Naive thymus-derived CD4-positive, alpha-beta T cell (primary cell): ENCODE data around the gene SCNN1B. TPM values are rescaled to one million over a fixed set of nuclear protein-coding genes. Genes with fewer than 3 reads are reported as not detected.
A peak's percentile ranks its signal among the peaks of the same experiment; 100 is the strongest.
"Not testable (repeated sequence)": the region's sequence is repeated elsewhere in the genome, so short reads cannot be mapped to it uniquely, and the experiment has no call there.

ENCODE experiments used
- ATAC-seq: fragments of 150-1000 bp; cut with Tn5 transposase; 2 replicates; pipeline ENCODE4 v1.10.0; 2021; ENCODE audit warnings: mild to moderate bottlenecking, moderate library complexity
- CTCF ChIA-PET: fragments of 350-600 bp; sonication (Branson Sonifier 250); formaldehyde crosslinking; loops from one replicate; lab custom pipeline; 2021; ENCODE audit warnings: antibody characterized with exemption; lab: Charles Lee
- POLR2A ChIA-PET: fragments of 350-600 bp; sonication (Branson Sonifier 250); formaldehyde crosslinking; loops from one replicate; lab custom pipeline; 2021; ENCODE audit warnings: antibody characterized with exemption, inconsistent platforms; lab: Charles Lee
- DNase-seq, 9 donors: peaks; one replicate each; pipeline versions ENCODE4 v3.0.0 to v3.0.0-alpha.2; 2020 to 2022; ENCODE audit warnings: mixed read lengths in 1 of 9
- H3K27ac ChIP-seq: one replicate; pipeline ENCODE4 v1.7.0; 2013; ENCODE audit warnings: mild to moderate bottlenecking, low read depth, low read length, moderate library complexity
- H3K27me3 ChIP-seq, 2 donors: one replicate each; pipeline ENCODE4 v1.7.0; 2013; ENCODE audit warnings: low read length in 2 of 2, mild to moderate bottlenecking in 2 of 2, moderate library complexity in 2 of 2; ENCODE audit not compliant: control insufficient read depth in 2 of 2, insufficient read depth in 2 of 2
- H3K36me3 ChIP-seq, 3 experiments: 1 replicate in 2 of 3; 2 replicates in 1 of 3; pipeline ENCODE4 v1.7.0; 2013; ENCODE audit warnings: low read length in 3 of 3, mild to moderate bottlenecking in 3 of 3, moderate library complexity in 1 of 3; ENCODE audit not compliant: insufficient read depth in 3 of 3, control insufficient read depth in 2 of 3
- H3K4me1 ChIP-seq, 2 donors: one replicate each; pipeline ENCODE4 v1.7.0; 2013; ENCODE audit warnings: low read length in 2 of 2, mild to moderate bottlenecking in 2 of 2, moderate library complexity in 1 of 2; ENCODE audit not compliant: control insufficient read depth in 2 of 2, insufficient read depth in 2 of 2
- H3K4me3 ChIP-seq: 2 replicates; pipeline ENCODE4 v1.7.0; 2013; ENCODE audit warnings: mild to moderate bottlenecking, low read length
- H3K9me3 ChIP-seq, 3 experiments: 1 replicate in 2 of 3; 2 replicates in 1 of 3; pipeline ENCODE4 v1.7.0; 2013; ENCODE audit warnings: low read length in 3 of 3; ENCODE audit not compliant: control insufficient read depth in 2 of 3
- H3K27ac Mint-ChIP-seq, 9 donors: one replicate each; pipeline ENCODE4 v1.8.0; 2020 to 2022; ENCODE audit warnings: mixed read lengths in 9 of 9, mild to moderate bottlenecking in 8 of 9, moderate library complexity in 5 of 9, inconsistent platforms in 2 of 9
- H3K27me3 Mint-ChIP-seq, 5 donors: one replicate each; pipeline ENCODE4 v1.8.0; 2021 to 2022; ENCODE audit warnings: mixed read lengths in 5 of 5, mild to moderate bottlenecking in 1 of 5
- H3K36me3 Mint-ChIP-seq, 5 donors: one replicate each; pipeline ENCODE4 v1.8.0; 2020 to 2022; ENCODE audit warnings: mixed read lengths in 5 of 5, mild to moderate bottlenecking in 3 of 5, inconsistent platforms in 1 of 5
- H3K4me1 Mint-ChIP-seq, 7 donors: one replicate each; pipeline ENCODE4 v1.8.0; 2020 to 2022; ENCODE audit warnings: mixed read lengths in 7 of 7, mild to moderate bottlenecking in 3 of 7, inconsistent platforms in 1 of 7
- H3K4me3 Mint-ChIP-seq, 10 donors: one replicate each; pipeline ENCODE4 v1.8.0; 2020 to 2022; ENCODE audit warnings: mild to moderate bottlenecking in 10 of 10, mixed read lengths in 10 of 10, moderate library complexity in 6 of 10, inconsistent platforms in 2 of 10
- H3K9me3 Mint-ChIP-seq, 11 donors: one replicate each; pipeline ENCODE4 v1.8.0; 2020 to 2022; ENCODE audit warnings: mixed read lengths in 11 of 11, mild to moderate bottlenecking in 4 of 11, inconsistent platforms in 1 of 11, moderate library complexity in 1 of 11
- intact Hi-C, 2 donors: fragments of 100-400 bp; cut with micrococcal nuclease; formaldehyde crosslinking; loops; one replicate each; pipeline ENCODE4 v1.15.1; 2023
- polyA plus RNA-seq, 2 donors: library from polyadenylated mRNA; unstranded; fragments of 300-500 nt; fragmentation: Illumina TruSeq; gene quantifications; one replicate each; pipeline ENCODE4 v1.2.3, GENCODE V29; 2021
- total RNA-seq, 6 experiments: library from RNA in 5 of 6; stranded (reverse) in 5 of 6; gene quantifications; 1 replicate in 5 of 6; 2 replicates in 1 of 6; pipeline ENCODE4 v1.2.3 and lab custom pipeline; 2021 to 2026

Gene SCNN1B
- total and polyA plus RNA-seq, 7 experiments from 2014 or later = not detected

GRCh38 chr16:23296994-23297393 is 5.1 kb upstream of the SCNN1B start:
- intact Hi-C loops = no loop called here
- H3K27me3 ChIP-seq = no peaks in the 10 kb centered on the region
- H3K4me1 ChIP-seq = no peaks in the 10 kb centered on the region
- Mint-ChIP-seq H3K27ac (no peak overlapping the region), H3K4me1 (peaks cover 0 to 7% (median 5%) of the 10 kb centered on the region in 7 donors), H3K9me3 (peaks cover 0 to 5% (median 2%) of the 10 kb centered on the region in 11 donors), H3K4me3 (no peak overlapping the region), H3K36me3 (peaks cover 0 to 6% (median 0%) of the 10 kb centered on the region in 5 donors), H3K27me3 (peaks cover 22 to 51% (median 30%) of the 10 kb centered on the region in 5 donors)
- DNase-seq (no peak), ATAC-seq (no peak)
- H3K4me3 ChIP-seq = no peak overlapping the region
- H3K36me3 ChIP-seq = no peaks in the 10 kb centered on the region
- POLR2A ChIA-PET = no interaction called here
- CTCF ChIA-PET = no interaction called here
- H3K27ac ChIP-seq = no peak overlapping the region
- H3K9me3 ChIP-seq = no peaks in the 10 kb centered on the region

- H3K36me3 ChIP-seq = no peaks in the 10 kb centered on the region
- ATAC-seq (no peak), DNase-seq (no peak)
- H3K4me1 ChIP-seq = no peaks in the 10 kb centered on the region
- Mint-ChIP-seq H3K27me3 (peaks cover 25 to 46% (median 37%) of the 10 kb centered on the region in 5 donors), H3K4me1 (peaks cover 0 to 7% (median 5%) of the 10 kb centered on the region in 7 donors), H3K4me3 (no peak overlapping the region), H3K27ac (no peak overlapping the region), H3K36me3 (peaks cover 0 to 6% (median 0%) of the 10 kb centered on the region in 5 donors), H3K9me3 (peaks cover 0 to 5% (median 2%) of the 10 kb centered on the region in 11 donors)
- H3K27ac ChIP-seq = no peak overlapping the region
- intact Hi-C loops = no loop called here
- no peaks in the 10 kb centered on the region for H3K9me3 ChIP-seq
- peaks cover 0 to 3% of the 10 kb centered on the region in 2 donors for H3K27me3 ChIP-seq
- ChIA-PET CTCF (no interaction called here), POLR2A (no interaction called here)
- no peak overlapping the region for H3K4me3 ChIP-seq
These were observed 3.7 kb upstream of the SCNN1B start for GRCh38 chr16:23298290-23298915.

GRCh38 chr16:23299815-23300214 is 2.3 kb upstream of the SCNN1B start:
- H3K36me3 ChIP-seq, H3K4me1 ChIP-seq, H3K4me1 Mint-ChIP-seq, POLR2A ChIA-PET, intact Hi-C loops, H3K27ac ChIP-seq, H3K36me3 Mint-ChIP-seq, H3K4me3 Mint-ChIP-seq, H3K4me3 ChIP-seq, DNase-seq, ATAC-seq, H3K9me3 ChIP-seq, H3K27ac Mint-ChIP-seq, H3K27me3 ChIP-seq, H3K9me3 Mint-ChIP-seq, CTCF ChIA-PET: not testable (repeated sequence)
- H3K27me3 Mint-ChIP-seq = peaks cover 34 to 42% (median 38%) of the 10 kb centered on the region in 5 donors

- intact Hi-C loops = no loop called here
These were observed 654 bp upstream of the SCNN1B start for GRCh38 chr16:23301251-23302044.

GRCh38 chr16:23303685-23304084 is 1.6 kb downstream of the SCNN1B start:
- ATAC-seq = no peak
- POLR2A ChIA-PET = no interaction called here
- peaks cover 19 to 34% (median 31%) of the 10 kb centered on the region in 5 donors for H3K27me3 Mint-ChIP-seq
- H3K36me3 ChIP-seq = no peaks in the 10 kb centered on the region
- H3K27ac ChIP-seq = no peak overlapping the region
- no peak for DNase-seq
- H3K27ac Mint-ChIP-seq = no peak overlapping the region
- no peaks in the 10 kb centered on the region for H3K4me1 ChIP-seq
- peaks cover 0 to 7% (median 5%) of the 10 kb centered on the region in 7 donors for H3K4me1 Mint-ChIP-seq
- no peak overlapping the region for H3K4me3 Mint-ChIP-seq
- intact Hi-C loops = no loop called here
- peaks cover 0 to 6% (median 0%) of the 10 kb centered on the region in 5 donors for H3K36me3 Mint-ChIP-seq
- H3K27me3 ChIP-seq = peaks cover 0 to 3% of the 10 kb centered on the region in 2 donors
- H3K9me3 Mint-ChIP-seq = peaks cover 0 to 4% (median 0%) of the 10 kb centered on the region in 11 donors
- no peaks in the 10 kb centered on the region for H3K9me3 ChIP-seq
- H3K4me3 ChIP-seq = no peak overlapping the region
- CTCF ChIA-PET = no interaction called here

More at GRCh38 chr16:23301251-23302044, 654 bp upstream of the SCNN1B start:
- Mint-ChIP-seq H3K9me3 (peaks cover 0 to 5% (median under 1%) of the 10 kb centered on the region in 11 donors), H3K4me1 (peaks cover 0 to 7% (median 5%) of the 10 kb centered on the region in 7 donors), H3K4me3 (peak overlapping the region in 2 of 10 donors; percentile 4 to 17), H3K27me3 (peaks cover 22 to 36% (median 35%) of the 10 kb centered on the region in 5 donors), H3K36me3 (peaks cover 0 to 6% (median 0%) of the 10 kb centered on the region in 5 donors), H3K27ac (no peak overlapping the region)
- no peak overlapping the region for H3K27ac ChIP-seq
- H3K36me3 ChIP-seq = no peaks in the 10 kb centered on the region
- no peak overlapping the region for H3K4me3 ChIP-seq
- no peaks in the 10 kb centered on the region for H3K4me1 ChIP-seq
- ChIA-PET POLR2A (no interaction called here), CTCF (no interaction called here)
- no peak for DNase-seq
- no peaks in the 10 kb centered on the region for H3K9me3 ChIP-seq
- H3K27me3 ChIP-seq = peaks cover 0 to 3% of the 10 kb centered on the region in 2 donors
- no peak for ATAC-seq

- CTCF ChIA-PET = no interaction called here
These were observed 2.5 kb downstream of the SCNN1B start for GRCh38 chr16:23304620-23305019.

More at GRCh38 chr16:23304620-23305019, 2.5 kb downstream of the SCNN1B start:
- ATAC-seq (no peak), DNase-seq (no peak)
- Mint-ChIP-seq H3K4me1 (peaks cover 0 to 7% (median 5%) of the 10 kb centered on the region in 7 donors), H3K4me3 (no peak overlapping the region), H3K9me3 (peaks cover 0 to 4% (median 0%) of the 10 kb centered on the region in 11 donors), H3K27ac (no peak overlapping the region), H3K27me3 (peaks cover 19 to 37% (median 29%) of the 10 kb centered on the region in 5 donors), H3K36me3 (peaks cover 0 to 6% (median 0%) of the 10 kb centered on the region in 5 donors)
- Histone ChIP-seq H3K27me3 (peaks cover 0 to 3% of the 10 kb centered on the region in 2 donors), H3K36me3 (no peaks in the 10 kb centered on the region), H3K9me3 (no peaks in the 10 kb centered on the region), H3K27ac (no peak overlapping the region), H3K4me3 (no peak overlapping the region), H3K4me1 (no peaks in the 10 kb centered on the region)
- intact Hi-C loops = no loop called here
- POLR2A ChIA-PET = no interaction called here
